ENCODE measurements around the gene CCDC60.

CCDC60 gene

GRCh38 chr12:119393677-119394076 is 59.1 kb downstream of the CCDC60 start:
- no peak for DNase-seq

- DNase-seq, result no peak
Observed at GRCh38 chr12:119397540-119397939, 63.0 kb downstream of the CCDC60 start.

GRCh38 chr12:119398190-119398589 is 63.7 kb downstream of the CCDC60 start:
- no peak for DNase-seq

- DNase-seq, result no peak
Observed at GRCh38 chr12:119399301-119399700, 64.8 kb downstream of the CCDC60 start.

- no peak for DNase-seq
Observed at GRCh38 chr12:119406308-119406707, 71.8 kb downstream of the CCDC60 start.

- DNase-seq, result no peak
Observed at GRCh38 chr12:119406811-119407210, 72.3 kb downstream of the CCDC60 start.

- no peak for DNase-seq
Observed at GRCh38 chr12:119409043-119409442, 74.5 kb downstream of the CCDC60 start.

- DNase-seq, result no peak
Observed at GRCh38 chr12:119410396-119410795, 75.9 kb downstream of the CCDC60 start.

- no peak for DNase-seq
Observed at GRCh38 chr12:119412306-119412705, 77.8 kb downstream of the CCDC60 start.

GRCh38 chr12:119412811-119413794 is 78.6 kb downstream of the CCDC60 start:
- peak in 1 of 2 donors; percentile 8 for DNase-seq

- DNase-seq, result no peak
Observed at GRCh38 chr12:119415714-119416113, 81.2 kb downstream of the CCDC60 start.

GRCh38 chr12:119417440-119417839 is 82.9 kb downstream of the CCDC60 start:
- no peak for DNase-seq

- DNase-seq, result no peak
Observed at GRCh38 chr12:119419381-119419780, 84.9 kb downstream of the CCDC60 start.

GRCh38 chr12:119423285-119423684 is 88.8 kb downstream of the CCDC60 start:
- no peak for DNase-seq

- DNase-seq, result no peak
Observed at GRCh38 chr12:119425623-119426022, 91.1 kb downstream of the CCDC60 start.

- no peak for DNase-seq
Observed at GRCh38 chr12:119431151-119431550, 96.6 kb downstream of the CCDC60 start.

GRCh38 chr12:119432949-119433348 is 98.4 kb downstream of the CCDC60 start:
- DNase-seq, result no peak

- DNase-seq, result no peak
Observed at GRCh38 chr12:119440803-119441360, 106.4 kb downstream of the CCDC60 start.

GRCh38 chr12:119444462-119445044 is 110.0 kb downstream of the CCDC60 start:
- peak; percentile 18 to 29 for DNase-seq

GRCh38 chr12:119446459-119446858 is 111.9 kb downstream of the CCDC60 start:
- DNase-seq, result no peak

- DNase-seq, result no peak
Observed at GRCh38 chr12:119447126-119447525, 112.6 kb downstream of the CCDC60 start.

GRCh38 chr12:119447618-119448017 is 113.1 kb downstream of the CCDC60 start:
- no peak for DNase-seq

- no peak for DNase-seq
Observed at GRCh38 chr12:119448611-119449131, 114.1 kb downstream of the CCDC60 start.

GRCh38 chr12:119450771-119451170 is 116.2 kb downstream of the CCDC60 start:
- no peak for DNase-seq
